GM18505 (cell line): ENCODE measurements around the gene GALE.
"Not testable (repeated sequence)": the region's sequence is repeated elsewhere in the genome, so short reads cannot be mapped to it uniquely, and the experiment has no call there.

Experiments used
- ATAC-seq: cut with Tn5 transposase; IDR thresholded peaks from one replicate; pipeline ENCODE4 v1.9.1; 2021; ENCODE audit not compliant: unreplicated experiment
- POLR2A ChIP-seq: IDR thresholded peaks from 4 replicates; pipeline ENCODE4 v1.6.1; 2011; ENCODE audit warnings: borderline replicate concordance; ENCODE audit not compliant: insufficient read depth, insufficient read length; ENCODE audit errors: extremely low read depth

GALE gene

DNA sequence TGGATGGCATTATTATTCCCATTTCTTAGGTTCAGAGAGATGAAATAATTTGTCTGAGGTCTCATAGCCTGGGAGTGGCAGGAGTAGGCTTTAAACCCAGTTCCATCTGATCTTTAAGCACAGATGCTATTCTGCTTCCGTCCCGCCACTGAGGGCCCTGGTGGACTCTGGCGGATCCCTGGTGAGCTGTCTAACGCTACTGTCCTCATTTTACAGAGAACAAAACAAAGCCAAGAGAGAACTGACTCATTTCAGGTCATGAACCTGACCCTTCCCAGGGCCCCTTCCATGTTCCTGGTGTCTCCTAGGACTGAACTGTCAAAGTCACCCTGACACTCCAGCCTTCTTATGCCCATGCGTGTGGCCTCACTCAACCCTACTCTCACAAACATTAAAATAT lies 3.1 kb upstream of the GALE start:
- no peak for ATAC-seq
- no peak for TF ChIP-seq POLR2A

DNA sequence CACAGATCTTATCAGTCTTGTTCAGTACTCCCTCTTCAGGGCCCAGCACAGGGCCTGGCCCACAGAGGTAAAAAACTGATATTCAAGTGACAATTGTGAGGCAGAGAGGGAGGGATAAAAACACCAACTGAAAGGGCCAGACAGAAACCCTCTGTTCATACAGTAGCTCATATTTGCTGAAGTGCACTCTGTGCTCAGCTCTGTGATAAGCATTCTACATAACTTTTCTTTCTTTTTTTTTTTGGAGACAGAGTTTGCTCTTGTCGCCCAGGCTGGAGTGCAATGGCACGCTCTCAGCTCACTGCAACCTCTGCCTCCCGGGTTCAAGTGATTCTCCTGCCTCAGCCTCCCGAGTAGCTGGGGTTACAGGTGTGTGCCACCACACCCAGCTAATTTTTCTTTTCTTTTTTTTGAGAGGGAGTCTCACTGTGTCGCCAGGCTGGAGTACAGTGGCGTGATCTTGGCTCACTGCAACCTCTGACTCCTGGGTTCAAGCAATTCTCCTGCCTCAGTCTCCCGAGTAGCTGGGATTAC lies 2.3 kb upstream of the GALE start:
- not testable (repeated sequence) for ATAC-seq

DNA sequence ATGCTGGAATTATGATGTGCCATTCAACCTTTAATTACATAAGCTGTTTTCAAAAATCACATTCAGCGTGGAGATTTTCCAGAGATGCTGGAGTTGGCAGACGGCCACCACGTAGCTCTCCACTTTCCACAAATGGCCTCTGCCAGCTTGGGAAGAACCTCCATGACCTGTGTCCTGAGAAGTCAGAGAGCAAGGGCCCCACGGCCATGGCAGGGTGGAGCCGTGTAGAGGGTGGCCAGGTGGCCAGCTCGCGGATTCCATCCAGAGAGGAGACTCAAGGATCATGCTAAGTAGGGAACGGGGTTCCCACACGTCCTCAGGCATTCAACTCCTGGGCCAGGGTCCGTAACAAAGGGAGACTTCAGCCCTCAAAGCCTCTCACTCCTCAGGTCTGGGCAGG lies 1.3 kb upstream of the GALE start:
- ATAC-seq, result no peak
- no peak for TF ChIP-seq POLR2A

DNA sequence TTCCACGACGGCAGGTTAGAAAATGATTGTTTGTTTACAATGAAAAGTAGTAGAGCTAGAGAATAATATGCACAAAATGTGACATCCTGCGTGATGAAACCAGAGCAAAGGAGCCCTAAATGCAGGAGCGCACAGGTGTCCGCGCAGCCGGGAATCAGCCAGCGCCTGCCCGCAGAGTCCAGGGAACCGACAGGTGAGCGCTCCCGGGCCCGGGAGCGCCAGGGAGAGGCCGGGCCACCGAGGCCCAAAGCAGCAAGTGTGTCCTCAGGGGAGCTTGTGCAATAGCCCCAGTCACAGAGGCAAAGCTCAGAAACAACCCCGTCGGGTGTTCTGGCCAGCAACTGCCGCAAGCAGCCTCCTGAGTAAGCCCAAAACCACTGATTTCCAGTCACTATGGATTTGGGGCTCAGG lies 789 bp upstream of the GALE start:
- TF ChIP-seq POLR2A, result no peak
- no peak for ATAC-seq

DNA sequence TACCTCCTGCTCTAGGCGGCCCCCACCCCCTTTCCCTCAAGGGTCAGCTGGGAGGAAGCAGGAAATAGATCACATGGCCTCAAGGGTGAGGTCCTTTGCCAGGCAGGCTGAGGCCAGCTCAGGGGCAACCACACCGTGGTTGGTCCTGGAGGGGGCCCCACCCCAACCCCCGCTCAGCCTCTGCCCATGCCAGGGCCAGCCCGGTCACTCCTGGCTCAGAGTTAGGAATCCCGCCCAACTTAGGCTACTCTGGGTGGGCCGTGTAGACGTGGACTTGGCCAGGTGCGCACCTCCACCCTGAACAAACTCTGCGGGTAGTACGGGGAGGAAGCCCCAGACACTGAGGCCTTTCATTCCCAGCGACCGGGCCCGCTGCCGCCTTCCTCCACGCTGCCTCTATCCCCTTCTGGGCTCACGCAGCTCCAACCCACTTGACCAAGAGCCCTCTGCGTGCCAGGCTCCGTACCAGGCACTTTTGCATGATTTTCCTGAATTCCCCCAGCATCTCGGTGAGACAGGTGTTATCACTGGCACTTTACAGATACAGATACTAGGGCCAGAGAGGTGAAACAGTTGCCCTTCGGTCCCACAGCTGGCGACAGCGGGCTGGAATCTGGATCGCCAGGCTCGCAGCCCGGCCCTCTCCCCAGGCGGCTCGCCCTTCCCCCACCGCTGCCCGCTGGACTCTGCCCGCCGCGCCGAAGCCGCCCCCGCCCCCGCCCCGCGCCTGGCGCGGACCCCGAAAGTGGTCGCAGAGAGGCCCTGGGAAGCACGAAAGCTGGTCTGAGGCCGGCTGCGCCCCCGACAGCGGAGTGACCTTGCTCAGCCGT lies 769 bp downstream of the GALE start:
- no peak for ATAC-seq

DNA sequence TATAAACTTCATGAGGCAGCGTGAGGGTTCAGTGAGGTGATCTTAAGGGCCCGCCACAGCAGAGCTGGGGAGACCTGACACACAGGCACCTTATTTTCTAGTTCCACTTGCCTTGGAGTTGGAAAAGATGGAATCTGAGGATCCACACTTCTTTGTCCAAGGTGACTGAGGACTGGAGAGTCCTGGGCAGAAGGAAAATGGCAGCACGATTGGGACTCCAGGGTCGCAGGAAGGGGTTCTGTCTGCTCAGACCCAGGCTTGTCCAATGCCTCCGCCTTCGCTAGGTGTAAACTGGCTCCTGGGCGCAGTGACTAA lies 1.3 kb downstream of the GALE start:
- no peak for TF ChIP-seq POLR2A
- ATAC-seq, result no peak

More for the DNA sequence above, 769 bp downstream of the GALE start:
- no peak for TF ChIP-seq POLR2A

DNA sequence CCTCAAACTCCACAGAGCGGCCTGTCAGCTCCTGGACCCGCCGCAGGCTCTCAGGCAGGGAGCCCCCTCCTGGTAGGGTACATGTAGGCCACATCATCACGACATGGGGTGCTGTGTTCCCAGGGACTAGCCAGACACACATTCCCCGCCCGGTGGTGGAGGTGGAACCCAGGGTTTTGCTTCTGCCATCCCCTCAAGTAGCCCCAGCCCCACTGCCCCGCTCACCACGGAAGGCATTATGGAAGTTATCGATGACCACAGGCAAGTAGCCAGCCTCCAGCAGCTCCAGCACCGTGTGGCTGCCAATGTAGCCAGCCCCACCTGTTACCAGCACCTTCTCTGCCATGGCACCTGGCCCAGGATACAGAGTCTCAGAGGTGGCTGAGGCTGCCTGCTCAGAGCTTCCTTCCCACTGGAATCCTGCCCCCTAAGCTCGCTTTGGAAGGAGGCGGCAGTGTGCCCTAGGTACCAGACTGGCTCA lies 1.9 kb downstream of the GALE start:
- no peak for ATAC-seq
- TF ChIP-seq POLR2A, result no peak

DNA sequence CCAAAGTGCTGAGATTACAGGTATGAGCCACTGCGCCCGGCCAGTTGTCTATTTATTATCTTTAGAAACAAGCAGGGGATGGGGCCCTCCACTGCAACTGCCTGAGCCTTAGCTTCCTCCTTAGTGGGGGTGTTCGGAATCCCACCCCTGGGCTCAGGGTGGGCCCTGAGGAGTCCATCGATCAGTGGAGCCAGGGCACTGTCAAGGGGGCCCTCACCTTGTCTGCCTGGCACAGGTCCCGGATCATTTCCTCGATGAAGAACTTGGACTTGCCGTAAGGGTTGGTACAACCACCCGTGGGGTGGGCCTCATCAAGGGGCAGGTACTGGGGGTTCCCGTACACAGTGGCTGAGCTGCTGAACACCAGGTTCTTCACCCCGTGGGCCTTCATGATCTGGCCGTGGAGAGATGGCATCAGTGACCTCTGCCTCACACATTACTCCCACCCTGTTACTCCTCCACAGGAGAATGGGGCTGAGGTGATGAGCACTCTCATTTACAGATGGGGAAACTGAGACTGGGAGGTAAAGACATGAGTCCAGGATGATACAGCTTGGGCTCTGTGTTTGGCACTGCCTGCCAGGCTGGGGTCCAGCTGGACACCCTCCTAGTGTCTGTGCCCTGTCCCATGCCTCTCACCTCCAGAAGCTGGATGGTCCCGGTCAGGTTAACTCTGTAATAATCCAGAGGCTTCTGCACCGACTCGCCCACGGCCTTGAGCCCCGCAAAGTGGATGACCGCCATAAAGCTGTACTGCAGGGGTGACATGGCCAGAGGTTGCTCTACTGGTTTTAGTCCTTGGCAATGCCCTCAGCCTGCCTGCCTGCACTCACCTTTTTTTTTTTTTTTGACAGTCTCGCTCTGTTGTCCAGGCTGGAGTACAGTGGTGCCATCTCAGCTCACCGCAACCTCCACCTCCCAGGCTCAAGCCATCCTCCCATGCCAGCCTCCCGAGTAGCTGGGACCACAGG lies 2.8 kb downstream of the GALE start:
- no peak for TF ChIP-seq POLR2A
- no peak for ATAC-seq

DNA sequence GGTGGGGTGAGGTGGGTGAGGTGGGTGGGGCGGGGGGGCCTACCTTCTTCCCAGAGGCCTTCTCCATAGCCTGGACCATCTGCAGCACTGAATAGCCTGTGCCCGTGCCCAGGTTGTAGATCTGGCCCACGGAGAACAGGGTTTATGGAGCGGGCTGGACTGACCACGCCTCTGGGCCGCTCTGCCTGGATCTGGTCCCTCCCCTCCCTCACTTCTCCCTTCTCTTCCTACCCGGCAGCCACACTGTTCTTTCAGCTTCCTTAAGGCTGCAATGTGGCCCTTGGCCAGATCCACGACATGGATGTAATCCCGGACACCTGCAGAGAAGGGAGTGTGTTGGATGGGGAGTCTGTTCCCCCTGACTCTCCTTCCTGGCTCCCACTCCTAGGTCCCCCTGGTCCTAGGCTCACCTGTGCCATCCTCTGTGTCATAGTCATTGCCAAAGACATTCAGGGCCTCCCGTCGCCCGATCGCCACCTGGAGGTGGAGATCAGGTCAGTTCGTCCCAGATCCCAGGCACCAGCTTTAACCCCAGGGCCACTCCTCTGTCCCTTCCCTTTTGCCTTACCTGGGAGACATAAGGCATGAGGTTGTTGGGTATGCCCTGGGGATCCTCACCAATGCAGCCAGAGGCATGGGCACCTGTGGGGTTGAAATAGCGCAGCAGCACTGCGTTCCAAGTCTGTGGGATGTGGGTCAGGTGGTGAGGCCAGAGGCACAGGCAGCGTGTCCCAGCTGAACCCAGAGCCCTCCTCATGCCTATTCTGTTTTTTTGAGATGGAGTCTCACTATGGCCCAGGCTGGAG lies 3.9 kb downstream of the GALE start:
- no peak for ATAC-seq
- no peak for TF ChIP-seq POLR2A

DNA sequence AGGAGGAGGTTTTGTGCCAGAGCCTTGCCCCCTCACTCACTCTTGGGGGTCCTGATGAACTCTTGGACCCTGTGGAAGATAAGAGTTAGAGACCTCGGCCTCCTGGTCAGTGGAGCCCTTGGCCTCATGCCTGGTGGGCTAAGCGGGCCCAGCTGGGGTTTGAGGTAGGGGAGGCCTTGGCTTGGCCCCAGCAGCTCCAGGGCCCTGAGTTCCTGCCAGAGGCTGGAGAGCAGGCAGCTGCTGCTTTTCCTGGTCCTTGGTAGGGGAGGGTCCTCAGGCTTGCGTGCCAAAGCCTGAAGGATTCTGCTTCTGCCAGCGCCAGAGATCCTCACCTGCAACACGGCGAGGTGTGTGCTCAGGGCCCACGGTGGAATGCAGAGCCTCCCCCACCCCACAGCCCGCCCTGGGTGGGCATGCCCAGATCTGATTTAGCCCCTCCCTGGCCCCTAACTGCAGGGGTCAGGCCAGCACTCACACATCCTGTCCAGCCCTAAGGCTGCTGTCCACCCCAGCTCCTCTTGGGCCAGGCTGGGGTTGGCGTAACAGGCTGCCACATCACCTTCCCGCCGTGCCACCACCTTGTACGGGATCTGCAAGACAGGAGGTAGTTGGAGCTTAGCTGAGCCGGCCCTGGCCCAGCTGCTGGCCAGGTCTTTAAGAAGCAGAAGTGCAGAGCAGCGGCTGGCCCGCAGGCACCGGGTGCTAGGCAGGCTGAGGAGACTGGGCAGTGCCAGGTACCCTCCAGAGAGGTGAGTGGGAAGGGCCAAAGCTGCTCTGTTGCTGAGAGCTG lies 4.7 kb downstream of the GALE start:
- ATAC-seq, result no peak
- peak; percentile 10 for TF ChIP-seq POLR2A

DNA sequence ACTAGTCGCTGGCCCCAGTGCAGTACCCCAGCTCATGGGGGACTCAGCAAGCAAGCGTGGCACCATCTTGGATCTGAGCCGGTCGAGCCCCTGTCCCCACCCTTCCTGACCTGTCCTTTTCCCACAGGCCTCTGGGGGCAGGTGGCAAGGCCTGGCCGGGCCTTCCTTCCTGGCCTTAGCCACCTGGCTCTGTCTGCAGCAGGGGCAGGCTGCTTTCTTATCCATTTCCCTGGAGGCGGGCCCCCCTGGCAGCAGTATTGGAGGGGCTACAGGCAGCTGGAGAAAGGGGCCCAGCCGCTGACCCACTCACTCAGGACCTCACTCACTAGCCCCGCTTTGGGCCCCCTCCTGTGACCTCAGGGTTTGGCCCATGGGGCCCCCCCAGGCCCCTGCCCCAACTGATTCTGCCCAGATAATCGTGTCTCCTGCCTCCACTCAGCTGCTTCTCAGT lies 5.8 kb downstream of the GALE start:
- ATAC-seq, result not testable (repeated sequence)

DNA sequence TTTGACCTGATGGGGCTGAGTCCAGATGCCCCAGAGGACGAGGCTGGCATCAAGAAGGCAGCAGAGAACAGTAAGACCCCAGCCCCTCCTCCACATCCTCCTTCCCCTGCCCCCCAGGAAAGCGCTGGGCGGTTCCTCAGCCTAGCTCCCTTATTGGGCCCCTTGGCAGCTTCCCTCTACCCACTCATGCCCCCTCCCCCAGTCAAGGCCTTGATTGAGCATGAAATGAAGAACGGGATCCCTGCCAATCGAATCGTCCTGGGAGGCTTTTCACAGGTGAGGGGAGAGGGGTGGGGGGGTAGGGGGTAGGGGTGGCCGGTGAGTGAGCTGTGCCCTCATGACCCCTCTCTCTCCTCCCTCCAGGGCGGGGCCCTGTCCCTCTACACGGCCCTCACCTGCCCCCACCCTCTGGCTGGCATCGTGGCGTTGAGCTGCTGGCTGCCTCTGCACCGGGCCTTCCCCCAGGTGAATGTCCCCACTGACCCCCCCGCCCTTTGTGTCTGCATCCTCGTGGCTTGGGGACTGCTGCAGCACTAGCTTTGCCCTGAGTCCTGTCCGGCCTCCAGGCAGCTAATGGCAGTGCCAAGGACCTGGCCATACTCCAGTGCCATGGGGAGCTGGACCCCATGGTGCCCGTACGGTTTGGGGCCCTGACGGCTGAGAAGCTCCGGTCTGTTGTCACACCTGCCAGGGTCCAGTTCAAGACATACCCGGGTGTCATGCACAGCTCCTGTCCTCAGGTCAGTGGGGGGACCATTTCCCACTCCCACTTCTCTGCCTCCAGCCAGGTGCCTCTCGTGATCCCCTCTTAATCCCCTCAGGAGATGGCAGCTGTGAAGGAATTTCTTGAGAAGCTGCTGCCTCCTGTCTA lies 6.5 kb downstream of the GALE start:
- no peak for TF ChIP-seq POLR2A
- ATAC-seq, result no peak
